HepG2 (cell line): ENCODE results near the gene AZI2. TPM values are rescaled to one million over a fixed set of nuclear protein-coding genes. Genes with fewer than 3 reads are reported as not detected.

Experiments used
- FLYWCH1 ChIP-seq: sonication (generic); formaldehyde crosslinking; IDR thresholded peaks from 2 replicates; pipeline ENCODE4 v1.8.1; 2023; ENCODE audit warnings: mild to moderate bottlenecking, missing genetic modification reagents
- FOXP1 ChIP-seq, 2 experiments: fragments of 450-650 bp in 1 of 2; IDR thresholded peaks; 2 replicates each; pipeline ENCODE4 v1.6.1; 2017 to 2018; ENCODE audit warnings: antibody characterized with exemption in 1 of 2
- MAFK ChIP-seq, 2 experiments: IDR thresholded peaks in 1 of 2; conservative IDR thresholded peaks in 1 of 2; 2 replicates each; pipeline ENCODE4 v1.6.1; 2011; ENCODE audit warnings: improper control_type of control experiment in 2 of 2, low read length in 2 of 2
- POLR2G ChIP-seq: fragments of 200-400 bp; formaldehyde crosslinking; IDR thresholded peaks from 2 replicates; pipeline ENCODE4 v1.6.1; 2018; ENCODE audit warnings: mild to moderate bottlenecking, low read depth, low read length, moderate library complexity
- RARA ChIP-seq: IDR thresholded peaks from 2 replicates; pipeline ENCODE4 v1.6.1; 2016; ENCODE audit warnings: missing genetic modification reagents, missing compliant biosample characterization
- TBP ChIP-seq: sonication (generic); formaldehyde crosslinking; IDR thresholded peaks from 2 replicates; pipeline ENCODE4 v1.5.0; 2020; ENCODE audit warnings: missing genetic modification reagents
- ZFAT ChIP-seq: sonication (generic); formaldehyde crosslinking; conservative IDR thresholded peaks from 2 replicates; pipeline ENCODE4 v1.8.1; 2023; ENCODE audit warnings: missing genetic modification reagents, inconsistent platforms
- ZFX ChIP-seq: sonication (generic); formaldehyde crosslinking; IDR thresholded peaks from 2 replicates; pipeline ENCODE4 v1.4.0; 2020; ENCODE audit warnings: mild to moderate bottlenecking, low read depth, missing genetic modification reagents, moderate library complexity
- polyA plus RNA-seq, 8 experiments: library from polyadenylated mRNA; depleted of rRNA in 3 of 8; stranded (reverse) in 7 of 8; unstranded in 1 of 8; fragments of >200 nt; fragmentation: Illumina TruSeq in 4 of 8; extraction: Trizol in 4 of 8; gene quantifications; 2 replicates each; pipeline versions ENCODE4 v1.2.1 to v1.2.3, GENCODE V29; 2011 to 2016; ENCODE audit warnings: low read depth in 4 of 8, missing spikeins in 1 of 8, mixed read lengths in 1 of 8; ENCODE audit not compliant: insufficient read depth in 1 of 8
- total RNA-seq, 5 experiments: library from RNA; depleted of rRNA; stranded (reverse); fragments of >200 nt; fragmentation: Illumina TruSeq; extraction: Trizol; gene quantifications; 2 replicates each; pipeline ENCODE4 v1.2.3, GENCODE V29; 2016; ENCODE audit warnings: low read depth in 1 of 5
- TF ChIP-seq, protein P1 (sequence below): sonication (generic); formaldehyde crosslinking; IDR thresholded peaks from 2 replicates; pipeline ENCODE4 v1.4.0; 2020; ENCODE audit warnings: missing genetic modification reagents
- TF ChIP-seq, protein P2 (sequence below): sonication (generic); formaldehyde crosslinking; IDR thresholded peaks from 2 replicates; pipeline ENCODE4 v1.4.0; 2020; ENCODE audit warnings: missing genetic modification reagents
- TF ChIP-seq, protein P3 (sequence below): sonication (generic); formaldehyde crosslinking; IDR thresholded peaks from 2 replicates; pipeline ENCODE4 v1.4.0; 2020; ENCODE audit warnings: missing genetic modification reagents
- TF ChIP-seq, protein P4 (sequence below): sonication (generic); formaldehyde crosslinking; IDR thresholded peaks from 2 replicates; pipeline ENCODE4 v1.4.0; 2020; ENCODE audit warnings: missing genetic modification reagents
- TF ChIP-seq, protein P5 (sequence below): IDR thresholded peaks from 2 replicates; pipeline ENCODE4 v1.6.1; 2012; ENCODE audit warnings: inconsistent platforms
- TF ChIP-seq, protein P6 (sequence below): sonication (generic); formaldehyde crosslinking; IDR thresholded peaks from 2 replicates; pipeline ENCODE4 v1.5.1; 2020; ENCODE audit warnings: mild to moderate bottlenecking, missing genetic modification reagents, moderate library complexity
- TF ChIP-seq, protein P7 (sequence below): sonication (generic); formaldehyde crosslinking; IDR thresholded peaks from 2 replicates; pipeline ENCODE4 v1.9.0; 2021; ENCODE audit warnings: missing genetic modification reagents, mild to moderate bottlenecking, borderline replicate concordance

AZI2 gene
- total and polyA plus RNA-seq, 2 of the 13 experiments (the other 11 are each of a cell fraction or from before 2014, with no cell fraction given) = 43.7 to 49.8 TPM

DNA sequence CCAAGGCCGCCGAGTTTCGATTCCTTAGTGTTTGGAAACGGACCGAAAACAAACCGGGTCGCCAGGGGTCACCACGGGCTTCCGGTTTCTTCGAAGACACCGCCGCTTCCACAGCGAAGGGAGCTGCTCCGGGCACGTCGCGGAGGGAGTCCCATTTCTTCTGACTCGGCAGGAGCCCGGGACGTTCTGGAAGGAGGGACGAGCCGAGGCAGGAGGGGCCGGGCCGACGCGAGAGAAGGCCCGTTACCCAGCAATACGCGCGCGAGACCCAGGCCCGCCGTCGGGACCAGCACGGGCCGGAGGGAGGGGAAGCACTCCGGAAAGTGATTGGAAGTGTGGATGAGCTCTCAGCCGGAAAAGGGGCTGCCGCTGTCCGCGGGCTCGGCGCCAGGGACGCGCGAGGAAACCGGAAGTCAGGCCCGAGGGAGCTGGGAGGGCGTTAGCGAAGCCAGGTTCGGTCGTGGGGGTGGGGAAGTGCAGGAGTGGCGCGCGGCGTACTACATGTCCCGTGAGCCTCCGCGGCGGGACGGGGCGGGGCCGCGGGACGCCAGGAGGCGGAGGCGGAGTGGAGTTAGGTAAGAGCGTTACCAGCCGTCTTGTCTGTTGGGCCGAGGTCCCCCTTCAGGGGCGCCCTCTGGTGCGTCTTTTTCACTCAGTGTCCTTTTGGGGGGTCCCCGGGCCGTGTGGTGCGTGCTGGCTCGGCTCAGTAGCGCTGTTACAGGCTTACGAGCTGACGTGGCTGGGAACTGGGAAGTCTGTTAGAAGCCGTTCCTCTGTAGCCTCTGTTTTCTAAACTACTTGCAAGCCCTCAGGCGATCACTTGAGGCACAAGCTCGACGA, at the start of gene AZI2, which contains the start of gene ZCWPW2 (continued):
- TF ChIP-seq, protein P1, sequence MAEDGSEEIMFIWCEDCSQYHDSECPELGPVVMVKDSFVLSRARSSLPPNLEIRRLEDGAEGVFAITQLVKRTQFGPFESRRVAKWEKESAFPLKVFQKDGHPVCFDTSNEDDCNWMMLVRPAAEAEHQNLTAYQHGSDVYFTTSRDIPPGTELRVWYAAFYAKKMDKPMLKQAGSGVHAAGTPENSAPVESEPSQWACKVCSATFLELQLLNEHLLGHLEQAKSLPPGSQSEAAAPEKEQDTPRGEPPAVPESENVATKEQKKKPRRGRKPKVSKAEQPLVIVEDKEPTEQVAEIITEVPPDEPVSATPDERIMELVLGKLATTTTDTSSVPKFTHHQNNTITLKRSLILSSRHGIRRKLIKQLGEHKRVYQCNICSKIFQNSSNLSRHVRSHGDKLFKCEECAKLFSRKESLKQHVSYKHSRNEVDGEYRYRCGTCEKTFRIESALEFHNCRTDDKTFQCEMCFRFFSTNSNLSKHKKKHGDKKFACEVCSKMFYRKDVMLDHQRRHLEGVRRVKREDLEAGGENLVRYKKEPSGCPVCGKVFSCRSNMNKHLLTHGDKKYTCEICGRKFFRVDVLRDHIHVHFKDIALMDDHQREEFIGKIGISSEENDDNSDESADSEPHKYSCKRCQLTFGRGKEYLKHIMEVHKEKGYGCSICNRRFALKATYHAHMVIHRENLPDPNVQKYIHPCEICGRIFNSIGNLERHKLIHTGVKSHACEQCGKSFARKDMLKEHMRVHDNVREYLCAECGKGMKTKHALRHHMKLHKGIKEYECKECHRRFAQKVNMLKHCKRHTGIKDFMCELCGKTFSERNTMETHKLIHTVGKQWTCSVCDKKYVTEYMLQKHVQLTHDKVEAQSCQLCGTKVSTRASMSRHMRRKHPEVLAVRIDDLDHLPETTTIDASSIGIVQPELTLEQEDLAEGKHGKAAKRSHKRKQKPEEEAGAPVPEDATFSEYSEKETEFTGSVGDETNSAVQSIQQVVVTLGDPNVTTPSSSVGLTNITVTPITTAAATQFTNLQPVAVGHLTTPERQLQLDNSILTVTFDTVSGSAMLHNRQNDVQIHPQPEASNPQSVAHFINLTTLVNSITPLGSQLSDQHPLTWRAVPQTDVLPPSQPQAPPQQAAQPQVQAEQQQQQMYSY (CRISPR knock-in tag) = 0 out of 2 replicates have a peak, but pooled peaks have one; percentile 54
- TF ChIP-seq POLR2G = peak; percentile 85
- peak; percentile 44 for TF ChIP-seq RARA (CRISPR knock-in tag)
- TF ChIP-seq, protein P2, sequence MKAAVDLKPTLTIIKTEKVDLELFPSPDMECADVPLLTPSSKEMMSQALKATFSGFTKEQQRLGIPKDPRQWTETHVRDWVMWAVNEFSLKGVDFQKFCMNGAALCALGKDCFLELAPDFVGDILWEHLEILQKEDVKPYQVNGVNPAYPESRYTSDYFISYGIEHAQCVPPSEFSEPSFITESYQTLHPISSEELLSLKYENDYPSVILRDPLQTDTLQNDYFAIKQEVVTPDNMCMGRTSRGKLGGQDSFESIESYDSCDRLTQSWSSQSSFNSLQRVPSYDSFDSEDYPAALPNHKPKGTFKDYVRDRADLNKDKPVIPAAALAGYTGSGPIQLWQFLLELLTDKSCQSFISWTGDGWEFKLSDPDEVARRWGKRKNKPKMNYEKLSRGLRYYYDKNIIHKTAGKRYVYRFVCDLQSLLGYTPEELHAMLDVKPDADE (CRISPR knock-in tag) = 0 out of 2 replicates have a peak, but pooled peaks have one; percentile 76
- TF ChIP-seq, protein P3, sequence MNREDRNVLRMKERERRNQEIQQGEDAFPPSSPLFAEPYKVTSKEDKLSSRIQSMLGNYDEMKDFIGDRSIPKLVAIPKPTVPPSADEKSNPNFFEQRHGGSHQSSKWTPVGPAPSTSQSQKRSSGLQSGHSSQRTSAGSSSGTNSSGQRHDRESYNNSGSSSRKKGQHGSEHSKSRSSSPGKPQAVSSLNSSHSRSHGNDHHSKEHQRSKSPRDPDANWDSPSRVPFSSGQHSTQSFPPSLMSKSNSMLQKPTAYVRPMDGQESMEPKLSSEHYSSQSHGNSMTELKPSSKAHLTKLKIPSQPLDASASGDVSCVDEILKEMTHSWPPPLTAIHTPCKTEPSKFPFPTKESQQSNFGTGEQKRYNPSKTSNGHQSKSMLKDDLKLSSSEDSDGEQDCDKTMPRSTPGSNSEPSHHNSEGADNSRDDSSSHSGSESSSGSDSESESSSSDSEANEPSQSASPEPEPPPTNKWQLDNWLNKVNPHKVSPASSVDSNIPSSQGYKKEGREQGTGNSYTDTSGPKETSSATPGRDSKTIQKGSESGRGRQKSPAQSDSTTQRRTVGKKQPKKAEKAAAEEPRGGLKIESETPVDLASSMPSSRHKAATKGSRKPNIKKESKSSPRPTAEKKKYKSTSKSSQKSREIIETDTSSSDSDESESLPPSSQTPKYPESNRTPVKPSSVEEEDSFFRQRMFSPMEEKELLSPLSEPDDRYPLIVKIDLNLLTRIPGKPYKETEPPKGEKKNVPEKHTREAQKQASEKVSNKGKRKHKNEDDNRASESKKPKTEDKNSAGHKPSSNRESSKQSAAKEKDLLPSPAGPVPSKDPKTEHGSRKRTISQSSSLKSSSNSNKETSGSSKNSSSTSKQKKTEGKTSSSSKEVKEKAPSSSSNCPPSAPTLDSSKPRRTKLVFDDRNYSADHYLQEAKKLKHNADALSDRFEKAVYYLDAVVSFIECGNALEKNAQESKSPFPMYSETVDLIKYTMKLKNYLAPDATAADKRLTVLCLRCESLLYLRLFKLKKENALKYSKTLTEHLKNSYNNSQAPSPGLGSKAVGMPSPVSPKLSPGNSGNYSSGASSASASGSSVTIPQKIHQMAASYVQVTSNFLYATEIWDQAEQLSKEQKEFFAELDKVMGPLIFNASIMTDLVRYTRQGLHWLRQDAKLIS (CRISPR knock-in tag) = no peak
- TF ChIP-seq, protein P4, sequence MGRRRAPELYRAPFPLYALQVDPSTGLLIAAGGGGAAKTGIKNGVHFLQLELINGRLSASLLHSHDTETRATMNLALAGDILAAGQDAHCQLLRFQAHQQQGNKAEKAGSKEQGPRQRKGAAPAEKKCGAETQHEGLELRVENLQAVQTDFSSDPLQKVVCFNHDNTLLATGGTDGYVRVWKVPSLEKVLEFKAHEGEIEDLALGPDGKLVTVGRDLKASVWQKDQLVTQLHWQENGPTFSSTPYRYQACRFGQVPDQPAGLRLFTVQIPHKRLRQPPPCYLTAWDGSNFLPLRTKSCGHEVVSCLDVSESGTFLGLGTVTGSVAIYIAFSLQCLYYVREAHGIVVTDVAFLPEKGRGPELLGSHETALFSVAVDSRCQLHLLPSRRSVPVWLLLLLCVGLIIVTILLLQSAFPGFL (CRISPR knock-in tag) = no peak
- TF ChIP-seq ZFX = peak; percentile 97
- TF ChIP-seq, protein P5, sequence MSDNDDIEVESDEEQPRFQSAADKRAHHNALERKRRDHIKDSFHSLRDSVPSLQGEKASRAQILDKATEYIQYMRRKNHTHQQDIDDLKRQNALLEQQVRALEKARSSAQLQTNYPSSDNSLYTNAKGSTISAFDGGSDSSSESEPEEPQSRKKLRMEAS = peak; percentile 78
- no peak for TF ChIP-seq ZFAT (CRISPR knock-in tag)
- TF ChIP-seq, protein P6, sequence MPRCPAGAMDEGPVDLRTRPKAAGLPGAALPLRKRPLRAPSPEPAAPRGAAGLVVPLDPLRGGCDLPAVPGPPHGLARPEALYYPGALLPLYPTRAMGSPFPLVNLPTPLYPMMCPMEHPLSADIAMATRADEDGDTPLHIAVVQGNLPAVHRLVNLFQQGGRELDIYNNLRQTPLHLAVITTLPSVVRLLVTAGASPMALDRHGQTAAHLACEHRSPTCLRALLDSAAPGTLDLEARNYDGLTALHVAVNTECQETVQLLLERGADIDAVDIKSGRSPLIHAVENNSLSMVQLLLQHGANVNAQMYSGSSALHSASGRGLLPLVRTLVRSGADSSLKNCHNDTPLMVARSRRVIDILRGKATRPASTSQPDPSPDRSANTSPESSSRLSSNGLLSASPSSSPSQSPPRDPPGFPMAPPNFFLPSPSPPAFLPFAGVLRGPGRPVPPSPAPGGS (CRISPR knock-in tag) = peak; percentile 89; the same call in 1 of the 2 replicates
- TF ChIP-seq, protein P7, sequence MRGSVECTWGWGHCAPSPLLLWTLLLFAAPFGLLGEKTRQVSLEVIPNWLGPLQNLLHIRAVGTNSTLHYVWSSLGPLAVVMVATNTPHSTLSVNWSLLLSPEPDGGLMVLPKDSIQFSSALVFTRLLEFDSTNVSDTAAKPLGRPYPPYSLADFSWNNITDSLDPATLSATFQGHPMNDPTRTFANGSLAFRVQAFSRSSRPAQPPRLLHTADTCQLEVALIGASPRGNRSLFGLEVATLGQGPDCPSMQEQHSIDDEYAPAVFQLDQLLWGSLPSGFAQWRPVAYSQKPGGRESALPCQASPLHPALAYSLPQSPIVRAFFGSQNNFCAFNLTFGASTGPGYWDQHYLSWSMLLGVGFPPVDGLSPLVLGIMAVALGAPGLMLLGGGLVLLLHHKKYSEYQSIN (CRISPR knock-in tag) = no peak
- no peak for TF ChIP-seq TBP (CRISPR knock-in tag)
- no peak for TF ChIP-seq FOXP1 (IDR thresholded peaks at IDR 0.05)
- no peak for TF ChIP-seq FOXP1 (CRISPR knock-in tag; IDR thresholded peaks at IDR 0.05)
- no peak for TF ChIP-seq MAFK (conservative IDR thresholded peaks at IDR 0.05 in 1 of 2, IDR thresholded peaks at IDR 0.05 in 1 of 2; ENCODE audit: low read length in 2 of 2)
- no peak for TF ChIP-seq FLYWCH1 (CRISPR knock-in tag)
